Activated T-helper 17 cell treated with anti-CD3 and anti-CD28 coated beads, Interleukin-2, amount 50 U/mL, for 72 hours (primary cell): ENCODE measurements around the gene CRYBG3. TPM values are rescaled to one million over a fixed set of nuclear protein-coding genes. Genes with fewer than 3 reads are reported as not detected.
A peak's percentile ranks its signal among the peaks of the same experiment; 100 is the strongest.
"Not testable (repeated sequence)": the region's sequence is repeated elsewhere in the genome, so short reads cannot be mapped to it uniquely, and the experiment has no call there.

Experiments
- ATAC-seq: fragments of 150-1000 bp; cut with Tn5 transposase; replicated peaks from 2 replicates; pipeline ENCODE4 v1.10.0; 2021; ENCODE audit warnings: mild to moderate bottlenecking, moderate library complexity
- H3K27ac Mint-ChIP-seq: one replicate; pipeline ENCODE4 v1.8.0; 2022; ENCODE audit warnings: mixed read lengths
- H3K27me3 Mint-ChIP-seq: one replicate; pipeline ENCODE4 v1.8.0; 2022; ENCODE audit warnings: mixed read lengths
- H3K36me3 Mint-ChIP-seq: one replicate; pipeline ENCODE4 v1.8.0; 2022; ENCODE audit warnings: low read depth, mild to moderate bottlenecking, mixed read lengths
- H3K4me1 Mint-ChIP-seq: one replicate; pipeline ENCODE4 v1.8.0; 2022; ENCODE audit warnings: mixed read lengths
- H3K4me3 Mint-ChIP-seq: one replicate; pipeline ENCODE4 v1.8.0; 2022; ENCODE audit warnings: mild to moderate bottlenecking, mixed read lengths
- H3K9me3 Mint-ChIP-seq: one replicate; pipeline ENCODE4 v1.8.0; 2022; ENCODE audit warnings: mixed read lengths
- total RNA-seq, 2 donors: library from RNA; stranded (reverse); gene quantifications; one replicate each; pipeline ENCODE4 v1.2.3, GENCODE V29; 2022

The CRYBG3 gene
- total RNA-seq, 2 donors from 2014 or later, result 15.3 to 26.7 TPM

DNA sequence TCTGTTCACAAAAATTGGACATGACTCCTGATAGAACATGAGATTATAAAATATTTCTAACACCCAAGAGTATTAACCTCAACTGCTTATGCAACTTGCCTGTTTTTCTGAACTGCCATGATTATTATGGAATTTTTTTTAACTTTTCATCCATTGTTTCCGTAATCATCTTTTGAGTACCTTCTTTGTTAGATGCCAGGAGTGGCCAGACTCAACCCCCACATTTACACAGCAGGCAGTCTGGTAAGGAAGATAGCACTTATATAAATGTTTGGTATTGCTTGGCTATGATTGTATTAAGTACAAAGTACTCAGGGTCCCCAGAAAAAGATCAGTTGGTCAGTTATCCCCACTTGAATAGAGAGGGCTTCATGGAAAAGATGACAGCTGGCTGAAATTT lies 74.3 kb downstream of the CRYBG3 start:
- ATAC-seq, result no peak
- Mint-ChIP-seq H3K27ac (no peak overlapping the region), H3K36me3 (peaks cover 48% of the 10 kb centered on the region), H3K4me3 (no peak overlapping the region), H3K9me3 (no peaks in the 10 kb centered on the region), H3K27me3 (no peaks in the 10 kb centered on the region), H3K4me1 (no peaks in the 10 kb centered on the region)

DNA sequence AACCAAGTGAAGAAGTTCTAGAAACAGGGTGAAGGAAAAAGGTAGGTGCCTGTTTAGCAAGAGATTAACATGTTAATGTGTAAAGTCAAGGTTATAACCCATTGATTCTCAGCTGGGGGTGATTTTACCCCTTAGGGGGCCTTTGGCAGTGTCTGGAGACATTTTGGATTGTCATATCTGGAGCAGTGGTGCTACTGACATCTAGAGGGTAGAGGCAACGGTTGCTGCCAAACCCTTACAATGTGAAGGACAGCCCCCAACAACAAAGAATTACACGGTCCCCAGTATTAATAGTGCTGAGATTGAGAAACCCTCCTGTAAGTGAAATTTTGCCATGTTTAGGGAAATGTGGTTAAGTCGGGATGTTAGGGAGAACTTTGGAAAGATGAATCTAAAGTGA lies 74.7 kb downstream of the CRYBG3 start:
- no peak for ATAC-seq
- Mint-ChIP-seq H3K4me1 (no peaks in the 10 kb centered on the region), H3K4me3 (no peak overlapping the region), H3K9me3 (no peaks in the 10 kb centered on the region), H3K27ac (no peak overlapping the region), H3K27me3 (no peaks in the 10 kb centered on the region), H3K36me3 (peaks cover 50% of the 10 kb centered on the region)

DNA sequence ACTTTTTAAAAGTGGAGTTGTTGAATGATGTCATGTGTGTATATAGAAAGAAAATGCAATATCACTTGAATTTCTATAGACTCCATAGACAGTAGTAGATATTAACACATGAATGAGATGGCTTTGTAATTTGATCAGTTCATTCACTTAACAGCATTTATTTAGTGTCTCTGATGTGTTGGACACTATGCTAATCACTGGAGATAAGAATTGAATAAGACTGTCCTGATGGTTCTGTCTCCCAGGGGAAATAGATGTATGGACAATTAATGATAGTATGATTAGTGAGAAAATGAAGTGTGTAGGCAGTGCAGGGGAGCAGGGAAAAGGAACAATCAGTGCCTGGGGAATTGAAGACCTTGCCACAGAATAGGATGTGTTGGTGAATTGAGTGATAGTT lies 77.5 kb downstream of the CRYBG3 start:
- ATAC-seq, result no peak
- Mint-ChIP-seq H3K27me3 (no peaks in the 10 kb centered on the region), H3K27ac (no peak overlapping the region), H3K9me3 (no peaks in the 10 kb centered on the region), H3K4me3 (no peak overlapping the region), H3K4me1 (no peaks in the 10 kb centered on the region), H3K36me3 (peaks cover 47% of the 10 kb centered on the region)

DNA sequence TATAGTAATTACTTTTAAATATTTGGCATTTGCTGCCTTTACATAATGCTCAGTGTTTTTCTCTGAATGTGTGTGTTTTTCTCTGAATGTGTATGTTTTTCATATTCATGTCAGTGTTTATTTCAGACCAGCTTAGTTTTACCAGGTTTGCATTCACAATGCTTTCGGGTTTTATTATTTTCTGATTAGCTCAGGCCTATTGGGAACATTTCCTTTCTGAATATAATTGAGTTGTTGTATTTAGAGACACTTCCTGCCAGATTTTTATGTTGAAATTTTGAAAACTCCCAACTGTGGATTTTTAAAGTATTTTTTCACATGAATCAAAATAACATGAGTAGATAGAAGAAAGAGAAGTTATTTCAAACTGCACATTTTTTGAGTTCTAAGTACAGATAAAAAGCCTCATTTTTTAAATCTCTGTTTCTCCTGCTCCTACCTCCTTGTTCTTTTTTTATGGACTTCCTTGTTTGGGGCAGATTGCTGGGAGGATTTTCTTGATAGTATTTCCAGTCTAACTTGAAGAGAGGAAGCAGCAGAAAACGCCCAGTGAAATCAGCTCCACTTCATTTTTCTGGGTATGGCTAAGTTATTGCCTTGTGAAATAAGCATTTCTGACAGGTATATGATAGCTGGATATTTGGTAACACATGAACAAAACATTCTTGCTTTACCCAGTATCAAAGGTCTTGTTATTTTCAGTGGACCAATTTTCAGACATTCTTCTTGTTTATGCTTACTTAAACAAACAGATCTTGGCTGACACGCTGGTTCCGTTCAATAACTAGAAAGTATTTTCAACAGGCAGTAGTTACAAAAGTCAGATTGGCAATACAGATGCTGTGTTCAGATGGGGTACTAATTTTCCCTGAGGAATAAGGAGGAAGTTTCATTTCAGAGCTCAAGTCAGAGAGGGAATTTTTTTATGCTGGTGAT lies 79.8 kb downstream of the CRYBG3 start:
- Mint-ChIP-seq H3K36me3 (peaks cover 38% of the 10 kb centered on the region), H3K4me1 (no peaks in the 10 kb centered on the region), H3K9me3 (no peaks in the 10 kb centered on the region), H3K27me3 (no peaks in the 10 kb centered on the region), H3K4me3 (no peak overlapping the region), H3K27ac (no peak overlapping the region)
- ATAC-seq, result no peak

DNA sequence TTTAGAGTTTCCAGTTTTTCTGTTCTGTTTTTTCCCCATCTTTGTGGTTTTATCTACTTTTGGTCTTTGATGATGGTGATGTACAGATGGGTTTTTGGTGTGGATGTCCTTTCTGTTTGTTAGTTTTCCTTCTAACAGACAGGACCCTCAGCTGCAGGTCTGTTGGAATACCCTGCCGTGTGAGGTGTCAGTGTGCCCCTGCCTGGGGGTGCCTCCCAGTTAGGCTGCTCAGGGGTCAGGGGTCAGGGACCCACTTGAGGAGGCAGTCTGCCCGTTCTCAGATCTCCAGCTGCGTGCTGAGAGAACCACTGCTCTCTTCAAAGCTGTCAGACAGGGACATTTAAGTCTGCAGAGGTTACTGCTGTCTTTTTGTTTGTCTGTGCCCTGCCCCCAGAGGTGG lies 88.0 kb downstream of the CRYBG3 start:
- H3K9me3 Mint-ChIP-seq, H3K27me3 Mint-ChIP-seq, ATAC-seq, H3K27ac Mint-ChIP-seq: not testable (repeated sequence)
- Mint-ChIP-seq H3K4me1 (peaks cover 16% of the 10 kb centered on the region), H3K36me3 (peaks cover 12% of the 10 kb centered on the region), H3K4me3 (peak overlapping the region; percentile 67)

DNA sequence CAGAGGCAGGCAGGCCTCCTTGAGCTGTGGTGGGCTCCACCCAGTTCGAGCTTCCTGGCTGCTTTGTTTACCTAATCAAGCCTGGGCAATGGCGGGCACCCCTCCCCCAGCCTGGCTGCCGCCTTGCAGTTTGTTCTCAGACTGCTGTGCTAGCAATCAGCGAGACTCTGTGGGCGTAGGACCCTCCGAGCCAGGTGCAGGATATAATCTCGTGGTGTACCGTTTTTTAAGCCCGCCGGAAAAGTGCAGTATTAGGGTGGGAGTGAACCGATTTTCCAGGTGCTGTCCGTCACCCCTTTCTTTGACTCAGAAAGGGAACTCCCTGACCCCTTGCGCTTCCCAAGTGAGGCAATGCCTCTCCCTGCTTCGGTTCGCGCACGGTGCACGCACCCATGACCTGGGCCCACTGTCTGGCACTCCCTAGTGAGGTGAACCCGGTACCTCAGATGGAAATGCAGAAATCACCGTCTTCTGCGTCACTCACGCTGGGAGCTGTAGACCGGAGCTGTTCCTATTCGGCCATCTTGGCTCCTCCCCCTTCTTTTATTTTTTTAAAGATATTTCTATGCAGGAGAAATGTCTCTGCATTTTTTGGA lies 88.5 kb downstream of the CRYBG3 start:
- not testable (repeated sequence) for H3K9me3 Mint-ChIP-seq, H3K27me3 Mint-ChIP-seq, ATAC-seq
- Mint-ChIP-seq H3K4me1 (peaks cover 16% of the 10 kb centered on the region), H3K36me3 (peaks cover 15% of the 10 kb centered on the region), H3K27ac (peak overlapping the region; percentile 5), H3K4me3 (peak overlapping the region; percentile 67)

DNA sequence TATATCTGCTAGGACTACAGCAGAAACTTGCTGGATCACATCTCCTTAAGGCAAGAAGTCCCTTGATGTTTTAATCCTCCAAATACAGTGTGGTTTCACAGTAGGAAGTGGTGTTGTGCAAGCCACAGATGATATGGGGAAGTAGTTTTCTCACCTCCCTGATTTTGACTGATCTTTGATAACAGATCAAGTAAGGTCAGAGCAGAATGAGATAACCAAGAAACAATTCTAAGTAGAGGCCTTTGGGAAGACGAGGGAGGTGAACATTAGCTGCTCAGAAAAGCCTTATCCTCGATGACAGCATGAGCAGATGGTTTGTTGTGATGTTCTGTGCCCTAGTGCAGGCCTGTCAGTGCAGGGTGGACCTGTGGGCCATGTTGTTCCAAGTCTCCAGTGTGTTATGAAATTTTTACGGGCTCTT lies 89.1 kb downstream of the CRYBG3 start:
- Mint-ChIP-seq H3K9me3 (no peaks in the 10 kb centered on the region), H3K4me3 (peak overlapping the region; percentile 67), H3K27ac (peak overlapping the region; percentile 5), H3K36me3 (peaks cover 18% of the 10 kb centered on the region), H3K4me1 (peaks cover 16% of the 10 kb centered on the region), H3K27me3 (no peaks in the 10 kb centered on the region)
- peak; percentile 51 for ATAC-seq

DNA sequence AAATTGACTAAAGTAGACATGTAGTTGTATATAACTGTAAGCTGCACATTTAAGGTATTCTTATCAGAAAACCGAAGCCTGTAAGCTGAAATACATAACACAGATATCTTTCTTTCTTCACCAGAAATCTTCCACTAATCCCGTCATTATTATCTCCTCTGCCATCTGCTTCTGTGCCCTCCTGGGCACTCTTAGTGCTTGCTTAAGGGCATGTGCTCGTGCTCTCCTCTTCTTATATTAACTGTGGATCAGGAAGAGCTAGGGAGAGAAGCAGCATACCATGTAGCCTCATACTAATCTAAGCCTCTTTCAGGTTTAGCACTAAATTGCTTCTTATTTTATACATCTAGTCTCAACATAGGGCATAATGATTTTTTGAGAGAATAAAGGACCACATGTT lies 89.6 kb downstream of the CRYBG3 start:
- Mint-ChIP-seq H3K9me3 (no peaks in the 10 kb centered on the region), H3K27ac (peak overlapping the region; percentile 5), H3K36me3 (peaks cover 22% of the 10 kb centered on the region), H3K4me1 (peaks cover 16% of the 10 kb centered on the region), H3K4me3 (peak overlapping the region; percentile 67), H3K27me3 (no peaks in the 10 kb centered on the region)
- no peak for ATAC-seq

DNA sequence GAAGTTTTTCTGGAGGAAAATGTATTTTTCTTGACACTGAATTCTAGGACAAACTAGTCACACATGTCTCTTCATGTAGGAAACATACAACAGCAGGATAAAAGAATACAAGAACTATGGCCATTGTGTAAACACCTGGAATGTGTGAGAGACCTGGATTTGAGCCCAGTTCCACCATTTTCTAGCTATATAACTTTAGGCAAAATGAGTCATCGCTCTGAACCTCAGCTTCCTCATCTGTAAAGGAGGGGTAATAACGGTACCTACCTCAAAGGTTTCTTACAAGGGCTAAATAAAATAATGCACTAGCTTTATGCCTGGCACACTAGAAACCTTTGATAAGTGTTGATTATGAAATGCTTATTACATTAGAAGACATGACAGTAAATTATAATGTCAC lies 92.6 kb downstream of the CRYBG3 start:
- Mint-ChIP-seq H3K9me3 (no peaks in the 10 kb centered on the region), H3K4me1 (peaks cover 16% of the 10 kb centered on the region), H3K36me3 (peaks cover 50% of the 10 kb centered on the region), H3K4me3 (no peak overlapping the region), H3K27ac (no peak overlapping the region), H3K27me3 (no peaks in the 10 kb centered on the region)
- ATAC-seq, result no peak

DNA sequence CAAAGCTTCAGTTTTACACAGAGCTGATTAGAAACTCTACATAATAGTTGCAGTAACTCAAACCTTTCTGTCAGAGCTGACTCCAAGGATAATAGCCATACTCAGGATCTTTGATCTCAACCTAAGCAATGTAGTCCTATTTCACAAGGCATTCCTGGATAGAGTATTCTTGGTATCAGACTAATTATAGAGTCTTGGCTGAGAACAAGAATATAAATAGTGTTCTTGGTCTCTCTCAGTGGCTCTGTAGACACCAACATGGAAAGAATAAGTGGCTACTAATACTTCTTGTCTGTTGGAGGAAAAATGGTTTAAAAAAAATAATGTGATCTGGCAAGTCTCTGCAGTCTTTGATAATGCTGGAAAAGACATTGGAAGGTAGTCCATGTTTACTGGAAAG lies 94.8 kb downstream of the CRYBG3 start:
- H3K4me1 Mint-ChIP-seq, result peaks cover 7% of the 10 kb centered on the region

DNA sequence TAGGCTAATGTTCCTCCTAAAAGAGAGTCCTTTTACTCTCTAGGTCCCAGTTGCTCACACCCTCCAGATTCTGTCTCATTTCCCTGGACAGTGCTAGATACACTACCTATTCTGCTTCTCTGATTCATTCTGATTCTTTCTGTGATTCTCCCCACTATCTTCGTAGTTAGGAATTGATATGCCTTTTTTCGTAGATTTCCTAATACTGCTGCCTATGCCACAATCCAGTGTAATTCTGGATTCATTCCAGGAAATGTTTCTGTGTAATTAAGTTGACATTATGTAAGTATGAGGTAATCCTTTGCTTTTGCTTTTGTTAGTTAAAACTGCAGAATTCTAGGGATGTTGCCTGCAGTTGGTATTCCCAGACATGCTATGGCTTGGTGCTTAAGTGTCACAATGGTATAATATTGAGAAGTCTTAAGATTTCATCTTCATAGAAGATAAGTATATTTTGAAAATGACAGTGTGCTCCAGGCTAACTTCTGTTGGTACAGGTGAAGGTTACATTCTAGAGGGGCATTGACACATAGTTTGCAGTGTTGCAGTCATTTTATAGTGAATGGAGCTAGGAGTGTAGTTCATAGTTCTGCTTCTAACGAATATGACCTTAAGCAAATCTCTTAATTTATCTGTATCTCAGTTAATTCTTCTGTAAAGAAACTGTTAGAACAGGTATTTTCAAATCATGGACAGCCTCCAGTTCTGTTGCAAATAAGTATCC lies 96.2 kb downstream of the CRYBG3 start:
- Mint-ChIP-seq H3K27ac (no peak overlapping the region), H3K4me3 (no peak overlapping the region), H3K9me3 (no peaks in the 10 kb centered on the region), H3K27me3 (no peaks in the 10 kb centered on the region), H3K36me3 (peaks cover 81% of the 10 kb centered on the region), H3K4me1 (peaks cover 3% of the 10 kb centered on the region)
- no peak for ATAC-seq

More for the DNA sequence above, 94.8 kb downstream of the CRYBG3 start:
- H3K36me3 Mint-ChIP-seq, result peaks cover 72% of the 10 kb centered on the region
- H3K9me3 Mint-ChIP-seq, result no peaks in the 10 kb centered on the region
- H3K4me3 Mint-ChIP-seq, result no peak overlapping the region
- H3K27ac Mint-ChIP-seq, result no peak overlapping the region
- ATAC-seq, result no peak
- no peaks in the 10 kb centered on the region for H3K27me3 Mint-ChIP-seq

DNA sequence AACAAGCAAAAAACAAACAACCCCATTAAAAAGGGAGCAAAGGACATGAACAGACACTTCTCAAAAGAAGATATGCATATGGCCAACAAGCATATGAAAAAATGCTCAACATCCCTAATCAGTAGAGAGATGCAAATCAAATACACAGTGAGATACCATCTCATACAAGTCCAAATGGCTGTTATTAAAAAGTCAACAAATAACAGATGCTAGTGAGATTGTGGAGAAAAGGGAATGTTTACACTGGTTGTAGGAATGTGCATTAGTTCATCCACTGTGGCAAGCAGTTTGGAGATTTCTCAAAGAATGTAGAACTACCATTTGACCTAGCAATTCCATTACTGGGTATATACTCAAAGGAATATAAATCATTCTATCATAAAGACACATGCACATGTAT lies 105.9 kb downstream of the CRYBG3 start:
- Mint-ChIP-seq H3K4me1 (no peaks in the 10 kb centered on the region), H3K27ac (no peak overlapping the region), H3K4me3 (no peak overlapping the region), H3K36me3 (peaks cover 38% of the 10 kb centered on the region), H3K9me3 (peaks cover 7% of the 10 kb centered on the region), H3K27me3 (no peaks in the 10 kb centered on the region)
- ATAC-seq, result no peak

DNA sequence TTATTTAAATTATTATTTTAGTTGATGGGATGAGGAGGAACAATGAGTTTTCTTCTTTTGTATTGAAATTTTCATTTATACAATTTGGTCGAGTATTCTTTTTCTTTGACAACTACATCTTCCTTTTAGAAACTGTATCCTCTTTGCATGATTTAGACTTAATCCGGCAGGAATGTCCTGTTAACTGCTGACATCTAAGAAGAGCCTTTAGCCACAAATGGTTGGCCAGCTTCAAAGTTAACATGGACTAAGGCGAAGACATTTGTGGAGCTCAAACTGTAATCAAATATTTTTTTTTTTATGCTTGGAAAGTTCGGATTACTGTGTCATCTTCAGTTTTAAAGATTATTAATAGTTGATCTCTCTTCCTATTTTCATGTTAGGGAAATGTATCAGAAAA lies 107.2 kb downstream of the CRYBG3 start:
- Mint-ChIP-seq H3K36me3 (peaks cover 29% of the 10 kb centered on the region), H3K9me3 (peaks cover 7% of the 10 kb centered on the region), H3K27me3 (no peaks in the 10 kb centered on the region), H3K4me3 (no peak overlapping the region), H3K27ac (no peak overlapping the region), H3K4me1 (no peaks in the 10 kb centered on the region)
- no peak for ATAC-seq

DNA sequence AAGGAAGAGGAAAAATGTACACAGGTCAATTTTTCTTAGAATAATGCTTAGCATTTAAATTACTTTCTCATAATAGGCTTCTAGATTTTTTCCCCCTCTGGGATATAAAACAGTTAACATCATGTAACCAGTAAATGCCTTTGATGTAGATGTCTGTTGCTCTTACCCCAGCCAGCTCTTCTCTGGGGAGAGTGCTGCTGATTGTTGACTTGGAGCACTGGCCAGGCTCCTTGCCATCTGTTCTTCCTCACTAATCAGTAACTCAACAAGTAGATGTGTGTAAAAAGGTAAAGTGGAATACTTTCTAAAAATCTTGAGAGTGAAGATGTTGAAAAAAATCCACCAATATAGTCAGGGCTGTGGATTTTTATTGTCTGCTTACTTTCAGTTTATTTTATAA lies 108.2 kb downstream of the CRYBG3 start:
- Mint-ChIP-seq H3K9me3 (peaks cover 7% of the 10 kb centered on the region), H3K27me3 (no peaks in the 10 kb centered on the region), H3K36me3 (peaks cover 29% of the 10 kb centered on the region), H3K27ac (no peak overlapping the region), H3K4me3 (no peak overlapping the region), H3K4me1 (no peaks in the 10 kb centered on the region)
- ATAC-seq, result no peak

DNA sequence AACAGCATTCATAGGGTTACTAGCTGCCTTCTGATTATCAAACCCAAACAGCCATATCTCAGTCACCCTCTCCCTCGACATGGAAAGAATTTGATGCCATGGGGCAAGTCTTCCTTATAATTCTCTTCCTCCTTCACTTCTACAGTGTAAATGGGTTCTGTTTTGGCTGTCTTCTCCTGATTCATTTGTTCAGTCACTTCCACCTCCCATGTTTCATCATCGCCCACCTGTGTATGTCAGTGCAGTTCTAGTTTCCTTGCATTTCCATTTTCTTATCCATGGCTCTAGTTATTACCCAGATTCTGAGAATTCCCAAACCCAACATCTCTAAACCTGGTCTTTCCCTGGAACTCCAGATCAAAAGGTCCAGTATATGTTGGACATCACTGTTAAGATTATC lies 109.4 kb downstream of the CRYBG3 start:
- H3K4me3 Mint-ChIP-seq, result no peak overlapping the region
- H3K36me3 Mint-ChIP-seq, result peaks cover 34% of the 10 kb centered on the region
- H3K27me3 Mint-ChIP-seq, result no peaks in the 10 kb centered on the region
- peaks cover 7% of the 10 kb centered on the region for H3K9me3 Mint-ChIP-seq
- peaks cover 11% of the 10 kb centered on the region for H3K4me1 Mint-ChIP-seq
- no peak for ATAC-seq
- H3K27ac Mint-ChIP-seq, result no peak overlapping the region
